ENCODE data around the gene KCNMA1.

KCNMA1 gene

DNA sequence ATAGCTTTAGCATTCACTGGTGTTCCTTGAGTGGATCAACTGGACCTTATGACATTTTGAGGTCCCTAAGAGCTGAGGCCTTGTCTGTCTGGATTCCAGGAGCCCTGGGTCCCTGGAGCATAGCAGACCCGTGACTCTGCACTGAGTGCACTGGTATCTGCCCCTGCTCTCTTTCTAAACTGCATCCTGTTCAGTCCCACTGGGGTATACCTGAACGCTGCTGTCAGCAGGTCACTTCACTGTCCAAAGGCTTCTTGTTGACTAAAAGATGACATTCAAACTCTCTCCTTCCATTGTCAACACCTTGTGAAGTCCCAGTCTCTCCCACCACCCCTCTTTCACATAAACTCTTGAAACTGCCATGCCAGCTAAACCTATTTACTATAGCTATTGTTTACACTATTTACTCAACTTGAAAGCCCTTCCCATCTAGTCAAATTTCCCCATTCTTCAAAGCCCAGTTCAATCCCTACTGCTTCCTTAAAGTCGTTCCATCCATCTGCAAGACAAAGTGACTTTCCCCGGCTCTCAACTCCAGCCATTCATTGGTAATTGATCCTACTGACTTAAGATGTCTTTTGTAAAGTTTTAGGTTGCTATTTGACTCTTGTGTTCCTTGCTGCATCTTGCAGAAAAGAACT is 523.3 kb downstream of the KCNMA1 start:
- H3K4me1 ChIP-seq (ENCODE audit: insufficient read depth, low read length), result peaks cover 47% of the 10 kb centered on the region

DNA sequence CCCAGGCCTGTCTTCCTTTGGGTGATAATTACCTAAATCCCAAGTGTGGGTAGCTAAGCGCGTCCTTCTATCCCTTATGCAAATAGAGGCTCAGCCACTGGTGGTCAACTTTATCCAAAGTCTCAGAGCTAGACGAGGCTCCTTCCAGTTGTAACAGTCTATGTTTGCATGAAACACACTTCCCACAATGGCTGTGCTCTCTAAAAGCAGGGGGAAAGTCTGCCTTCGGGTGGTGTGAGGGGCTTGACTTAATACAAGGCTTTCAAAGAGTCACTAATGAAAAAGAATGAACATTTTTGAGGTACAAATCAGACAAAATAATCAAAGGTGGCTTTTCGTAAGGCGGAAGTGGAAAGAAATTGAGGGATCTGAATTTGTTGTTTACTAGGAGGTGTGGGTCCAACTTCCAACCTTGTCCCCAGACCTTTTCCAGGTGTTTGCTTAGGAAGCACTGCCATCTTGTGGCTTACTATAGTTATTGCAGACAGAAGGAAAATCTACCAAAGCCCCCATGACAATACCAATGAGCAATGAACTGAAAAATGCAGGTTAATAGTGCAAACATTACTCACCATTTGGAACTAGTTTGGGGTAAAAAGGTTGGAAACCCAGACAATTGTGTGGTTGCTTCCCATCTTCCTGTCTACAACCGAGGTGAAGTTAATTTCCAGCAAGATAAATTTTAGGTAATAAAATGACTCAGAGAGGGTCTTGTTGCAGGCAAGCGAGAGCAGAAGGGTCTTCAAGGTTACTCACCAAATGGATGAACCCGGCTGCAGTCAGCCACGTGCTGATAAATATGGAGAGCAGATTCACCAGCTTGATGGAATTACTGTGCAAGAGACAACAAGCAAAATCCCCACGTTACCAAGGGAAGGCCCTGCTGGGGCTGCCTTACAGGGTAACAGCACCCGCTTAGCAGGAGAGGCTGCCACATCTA is 525.7 kb downstream of the KCNMA1 start:
- Histone ChIP-seq H3K9ac (ENCODE audit: low read depth, low read length) (no peak overlapping the region), H3K36me3 (ENCODE audit: insufficient read depth, low read length) (no peaks in the 10 kb centered on the region), H3K4me1 (ENCODE audit: insufficient read depth, low read length) (peaks cover 59% of the 10 kb centered on the region), H3K9me3 (ENCODE audit: control insufficient read depth, insufficient read depth, low read length) (no peaks in the 10 kb centered on the region)

More for the DNA sequence above, 523.3 kb downstream of the KCNMA1 start:
- Histone ChIP-seq H3K9ac (ENCODE audit: low read depth, low read length) (no peak overlapping the region), H3K9me3 (ENCODE audit: control insufficient read depth, insufficient read depth, low read length) (no peaks in the 10 kb centered on the region), H3K36me3 (ENCODE audit: insufficient read depth, low read length) (no peaks in the 10 kb centered on the region)

DNA sequence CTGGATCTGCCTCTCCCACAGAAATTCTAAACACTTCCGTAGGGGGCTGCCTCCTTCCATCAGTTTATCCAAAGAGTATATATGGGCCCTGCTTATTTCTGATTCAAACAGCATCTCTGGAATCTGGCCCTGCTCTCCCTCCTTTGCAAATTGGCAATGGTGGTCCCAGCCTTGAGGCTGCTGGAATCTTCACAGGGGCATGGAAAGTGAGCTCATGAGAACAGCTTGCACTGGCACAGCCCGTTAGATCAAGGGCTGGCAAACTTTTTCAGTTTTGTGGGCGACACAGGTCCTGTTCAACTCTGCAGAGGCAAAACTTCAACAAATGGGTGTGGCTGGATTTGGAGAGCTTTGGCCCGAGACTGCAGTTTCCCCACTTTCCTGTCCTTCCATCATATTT is 526.9 kb downstream of the KCNMA1 start:
- Histone ChIP-seq H3K4me1 (ENCODE audit: insufficient read depth, low read length) (peaks cover 55% of the 10 kb centered on the region), H3K9ac (ENCODE audit: low read depth, low read length) (no peak overlapping the region), H3K9me3 (ENCODE audit: control insufficient read depth, insufficient read depth, low read length) (no peaks in the 10 kb centered on the region)

DNA sequence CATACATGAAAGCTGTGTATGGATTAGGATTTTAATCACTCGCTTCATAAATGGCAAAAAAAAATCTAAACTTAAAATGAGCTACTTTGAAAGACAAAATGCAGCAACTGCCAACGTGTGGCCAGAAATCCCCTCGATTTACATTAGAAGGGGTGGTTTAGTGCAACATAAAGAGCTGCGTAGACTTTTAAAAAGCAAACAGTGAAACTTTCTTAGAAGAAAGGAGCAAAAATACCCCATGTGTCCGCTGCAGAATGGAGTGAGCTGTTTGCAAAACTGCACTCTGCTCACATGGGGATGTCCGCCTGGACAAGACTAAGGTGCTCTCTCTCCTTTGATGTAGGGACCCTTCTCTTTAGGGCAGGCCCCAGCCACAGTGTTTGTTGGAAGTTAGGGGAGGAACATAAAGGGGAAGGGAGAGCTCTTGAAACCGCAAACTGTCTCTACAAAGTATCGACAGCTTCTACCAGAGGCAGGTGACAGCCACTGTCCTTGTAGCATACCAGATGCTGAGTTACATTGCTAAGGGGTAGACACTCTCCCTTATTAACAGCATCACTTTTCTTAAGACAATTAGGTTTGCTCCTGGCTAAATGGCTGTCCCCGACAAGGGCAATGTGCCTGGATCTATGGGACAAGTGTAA is 528.1 kb downstream of the KCNMA1 start:
- H3K9me3 ChIP-seq (ENCODE audit: control insufficient read depth, insufficient read depth, low read length), result no peaks in the 10 kb centered on the region
- no peaks in the 10 kb centered on the region for H3K36me3 ChIP-seq (ENCODE audit: insufficient read depth, low read length)
- peaks cover 43% of the 10 kb centered on the region for H3K4me1 ChIP-seq (ENCODE audit: insufficient read depth, low read length)
- no peak overlapping the region for H3K9ac ChIP-seq (ENCODE audit: low read depth, low read length)

More for the DNA sequence above, 526.9 kb downstream of the KCNMA1 start:
- no peaks in the 10 kb centered on the region for H3K36me3 ChIP-seq (ENCODE audit: insufficient read depth, low read length)

DNA sequence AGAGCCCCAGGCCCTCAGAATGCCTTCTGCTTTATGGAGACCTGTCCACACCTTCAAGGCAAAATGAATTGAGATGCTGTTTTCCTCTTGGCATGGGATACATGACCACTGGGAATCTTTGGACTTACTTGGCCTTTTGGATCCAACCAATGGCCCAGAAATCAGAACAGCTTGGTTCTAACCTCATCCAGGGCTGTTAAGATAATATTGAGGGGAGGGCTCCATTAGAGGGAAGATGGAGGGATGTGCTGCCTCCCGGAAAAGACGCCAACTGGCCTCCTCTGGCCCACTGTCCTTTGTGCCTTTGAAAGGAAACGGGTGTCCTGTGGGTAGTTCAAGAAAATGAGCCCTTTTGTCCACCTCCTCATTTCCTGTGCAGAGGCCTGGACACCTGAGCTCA is 530.9 kb downstream of the KCNMA1 start:
- Histone ChIP-seq H3K9me3 (ENCODE audit: control insufficient read depth, insufficient read depth, low read length) (no peaks in the 10 kb centered on the region), H3K36me3 (ENCODE audit: insufficient read depth, low read length) (no peaks in the 10 kb centered on the region; the same call in 1 of the 2 replicates), H3K9ac (ENCODE audit: low read depth, low read length) (no peak overlapping the region), H3K4me1 (ENCODE audit: insufficient read depth, low read length) (peaks cover 32% of the 10 kb centered on the region)

DNA sequence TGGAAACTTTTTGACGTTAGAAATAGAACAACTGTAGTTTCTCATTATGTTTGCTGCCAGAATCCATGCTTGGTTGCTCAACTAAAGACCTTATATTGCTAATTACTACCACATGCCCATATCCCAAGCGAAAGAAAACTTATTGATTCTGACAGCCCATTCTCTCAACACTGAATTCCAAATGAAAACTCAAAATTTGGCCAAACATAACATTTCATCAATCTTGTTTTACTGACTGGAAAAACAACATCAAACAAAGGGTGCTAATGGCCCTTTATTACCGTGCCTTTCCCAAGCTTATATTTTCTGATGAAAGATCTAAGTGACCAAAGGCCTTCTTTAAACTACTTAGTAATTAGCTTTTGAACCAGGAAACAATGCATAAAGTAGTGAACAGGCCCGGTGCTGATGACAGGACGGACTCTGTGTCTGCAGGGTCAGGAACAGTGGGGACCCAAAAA is 531.8 kb downstream of the KCNMA1 start:
- H3K9me3 ChIP-seq (ENCODE audit: control insufficient read depth, insufficient read depth, low read length), result no peaks in the 10 kb centered on the region
- peaks cover 24% of the 10 kb centered on the region for H3K4me1 ChIP-seq (ENCODE audit: insufficient read depth, low read length)
- H3K9ac ChIP-seq (ENCODE audit: low read depth, low read length), result no peak overlapping the region
- no peaks in the 10 kb centered on the region; the same call in 1 of the 2 replicates for H3K36me3 ChIP-seq (ENCODE audit: insufficient read depth, low read length)

DNA sequence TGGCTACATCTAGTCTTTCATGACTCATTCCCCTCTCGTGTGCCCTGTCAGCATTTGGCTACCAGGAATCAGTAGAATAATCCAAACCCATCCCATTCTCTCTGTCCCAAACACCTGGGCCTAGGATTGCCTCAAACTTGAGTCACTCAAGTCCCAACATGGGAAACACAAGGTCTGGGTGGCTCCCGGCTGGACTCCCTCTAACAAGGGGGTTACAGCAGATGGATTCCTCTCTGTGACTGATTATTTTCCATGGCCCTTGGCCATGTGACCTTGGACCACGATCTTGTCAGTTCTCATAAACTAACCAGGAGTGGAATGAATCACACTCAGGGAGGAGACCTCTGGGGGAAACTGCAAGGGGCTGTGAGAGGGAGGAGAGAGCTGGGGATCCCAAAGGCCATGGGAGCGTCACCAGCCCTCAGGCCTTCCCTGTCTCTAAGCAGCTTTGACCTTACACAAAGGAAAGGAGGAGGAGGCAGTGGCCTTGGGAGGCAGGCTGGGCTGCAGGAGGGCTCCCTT is 533.1 kb downstream of the KCNMA1 start:
- no peak overlapping the region for H3K9ac ChIP-seq (ENCODE audit: low read depth, low read length)
- H3K4me1 ChIP-seq (ENCODE audit: insufficient read depth, low read length), result peaks cover 12% of the 10 kb centered on the region

DNA sequence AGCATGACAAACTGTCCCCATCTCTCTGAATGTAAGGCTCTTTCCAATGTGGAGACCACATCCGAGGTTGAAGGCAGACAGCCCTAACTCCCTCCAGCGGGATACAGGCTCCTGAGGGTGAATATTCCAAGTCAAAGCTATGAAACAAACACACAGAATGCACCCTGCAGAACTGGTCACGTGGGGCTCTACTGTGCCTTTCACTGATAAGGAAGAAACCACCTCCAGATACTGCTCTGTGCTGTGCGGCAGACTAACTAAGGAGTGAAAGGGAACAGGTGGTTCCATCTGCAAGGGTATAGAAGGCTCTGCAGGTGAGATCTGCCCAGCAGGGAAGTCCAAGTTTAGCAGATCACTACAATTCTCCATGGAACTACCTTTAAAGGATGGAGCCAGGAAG is 534.4 kb downstream of the KCNMA1 start:
- peaks cover 2% of the 10 kb centered on the region for H3K4me1 ChIP-seq (ENCODE audit: insufficient read depth, low read length)

More for the DNA sequence above, 533.1 kb downstream of the KCNMA1 start:
- no peaks in the 10 kb centered on the region for H3K9me3 ChIP-seq (ENCODE audit: control insufficient read depth, insufficient read depth, low read length)
- no peaks in the 10 kb centered on the region; the same call in 1 of the 2 replicates for H3K36me3 ChIP-seq (ENCODE audit: insufficient read depth, low read length)

DNA sequence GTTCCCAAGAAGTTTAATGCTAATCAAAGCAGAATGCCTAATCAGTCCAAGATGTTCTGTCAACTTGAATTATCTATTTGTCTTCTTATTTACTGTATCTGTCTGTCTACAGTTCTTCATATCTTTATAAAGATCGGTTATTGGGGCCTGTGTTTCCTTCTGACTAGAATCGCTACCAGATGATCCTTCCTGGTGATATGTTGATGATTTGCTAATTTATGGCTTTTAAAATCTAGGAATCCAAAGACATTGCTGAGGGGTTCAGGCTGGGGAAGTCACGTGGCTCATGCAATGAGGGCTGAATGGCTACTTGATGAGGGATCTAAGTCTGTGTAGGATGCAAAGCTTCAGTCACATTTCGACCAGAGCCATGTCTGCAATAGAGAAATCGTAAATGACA is 536.3 kb downstream of the KCNMA1 start:
- Histone ChIP-seq H3K4me1 (ENCODE audit: insufficient read depth, low read length) (no peaks in the 10 kb centered on the region; the same call in 1 of the 2 replicates), H3K36me3 (ENCODE audit: insufficient read depth, low read length) (no peaks in the 10 kb centered on the region; the same call in 1 of the 2 replicates), H3K9me3 (ENCODE audit: control insufficient read depth, insufficient read depth, low read length) (no peaks in the 10 kb centered on the region), H3K9ac (ENCODE audit: low read depth, low read length) (no peak overlapping the region)

More for the DNA sequence above, 534.4 kb downstream of the KCNMA1 start:
- Histone ChIP-seq H3K9ac (ENCODE audit: low read depth, low read length) (no peak overlapping the region), H3K9me3 (ENCODE audit: control insufficient read depth, insufficient read depth, low read length) (no peaks in the 10 kb centered on the region), H3K36me3 (ENCODE audit: insufficient read depth, low read length) (no peaks in the 10 kb centered on the region; the same call in 1 of the 2 replicates)

DNA sequence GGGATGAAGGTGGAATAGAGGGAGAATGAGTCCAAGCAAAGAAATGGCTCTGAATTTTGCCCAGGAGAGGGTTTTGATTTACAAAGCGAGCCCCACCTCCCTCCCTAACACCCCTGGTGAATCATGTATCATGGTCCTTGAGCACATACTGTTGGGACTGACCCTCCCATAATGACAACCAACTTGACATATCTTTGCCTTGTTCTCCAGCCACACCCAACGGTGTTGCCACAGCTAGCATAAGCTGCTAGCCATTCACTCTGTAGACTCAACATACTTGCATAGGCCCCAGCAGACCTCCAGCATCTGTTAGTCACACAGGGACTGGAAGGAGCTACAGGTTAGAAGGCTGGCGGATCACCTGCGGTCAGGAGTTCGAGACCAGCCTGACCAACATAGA is 538.5 kb downstream of the KCNMA1 start:
- H3K9me3 ChIP-seq (ENCODE audit: control insufficient read depth, insufficient read depth, low read length), result no peaks in the 10 kb centered on the region
- no peaks in the 10 kb centered on the region for H3K4me1 ChIP-seq (ENCODE audit: insufficient read depth, low read length)
- no peaks in the 10 kb centered on the region; the same call in 1 of the 2 replicates for H3K36me3 ChIP-seq (ENCODE audit: insufficient read depth, low read length)
- no peak overlapping the region for H3K9ac ChIP-seq (ENCODE audit: low read depth, low read length)

DNA sequence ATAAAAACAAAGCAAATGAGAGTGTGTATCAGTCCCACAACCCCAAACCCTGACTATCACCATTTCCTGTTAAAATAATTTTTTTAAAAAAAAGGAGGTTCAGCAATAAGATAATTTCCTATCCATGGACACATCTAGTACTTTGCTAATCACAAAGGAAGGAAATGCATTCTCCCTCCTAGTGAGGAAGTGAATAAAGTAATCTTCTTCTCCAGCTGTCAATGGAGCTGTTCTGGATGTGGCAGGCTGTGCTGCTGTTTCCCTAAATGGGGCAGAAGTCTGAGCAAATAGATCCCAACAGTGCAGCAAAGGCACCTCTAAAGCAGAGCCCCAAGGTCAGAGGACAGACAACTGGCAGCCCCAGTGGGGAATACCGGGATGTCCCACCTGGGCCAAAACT is 540.0 kb downstream of the KCNMA1 start:
- Histone ChIP-seq H3K36me3 (ENCODE audit: insufficient read depth, low read length) (no peaks in the 10 kb centered on the region), H3K9ac (ENCODE audit: low read depth, low read length) (no peak overlapping the region), H3K9me3 (ENCODE audit: control insufficient read depth, insufficient read depth, low read length) (no peaks in the 10 kb centered on the region), H3K4me1 (ENCODE audit: insufficient read depth, low read length) (no peaks in the 10 kb centered on the region)

DNA sequence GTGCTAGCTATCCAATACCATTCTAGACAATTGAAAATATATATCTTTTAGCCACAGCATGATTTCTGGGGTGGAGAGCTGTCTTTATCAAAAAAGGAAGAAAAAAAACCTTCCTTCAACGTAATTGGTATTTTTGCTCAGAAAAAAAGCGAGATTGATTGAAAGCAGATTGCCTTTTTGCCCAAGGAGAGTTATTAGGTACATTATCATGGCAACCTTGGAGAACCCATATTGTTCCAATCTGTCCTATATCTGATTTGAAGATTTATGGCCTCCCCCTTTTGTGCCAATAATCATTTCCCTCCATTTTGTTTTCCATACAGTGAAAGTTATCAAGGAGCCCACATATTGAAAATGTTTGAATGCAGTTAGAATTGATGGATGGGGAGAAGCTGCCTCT is 544.5 kb downstream of the KCNMA1 start:
- Histone ChIP-seq H3K4me1 (ENCODE audit: insufficient read depth, low read length) (no peaks in the 10 kb centered on the region), H3K36me3 (ENCODE audit: insufficient read depth, low read length) (no peaks in the 10 kb centered on the region), H3K9me3 (ENCODE audit: control insufficient read depth, insufficient read depth, low read length) (no peaks in the 10 kb centered on the region), H3K9ac (ENCODE audit: low read depth, low read length) (no peak overlapping the region)

DNA sequence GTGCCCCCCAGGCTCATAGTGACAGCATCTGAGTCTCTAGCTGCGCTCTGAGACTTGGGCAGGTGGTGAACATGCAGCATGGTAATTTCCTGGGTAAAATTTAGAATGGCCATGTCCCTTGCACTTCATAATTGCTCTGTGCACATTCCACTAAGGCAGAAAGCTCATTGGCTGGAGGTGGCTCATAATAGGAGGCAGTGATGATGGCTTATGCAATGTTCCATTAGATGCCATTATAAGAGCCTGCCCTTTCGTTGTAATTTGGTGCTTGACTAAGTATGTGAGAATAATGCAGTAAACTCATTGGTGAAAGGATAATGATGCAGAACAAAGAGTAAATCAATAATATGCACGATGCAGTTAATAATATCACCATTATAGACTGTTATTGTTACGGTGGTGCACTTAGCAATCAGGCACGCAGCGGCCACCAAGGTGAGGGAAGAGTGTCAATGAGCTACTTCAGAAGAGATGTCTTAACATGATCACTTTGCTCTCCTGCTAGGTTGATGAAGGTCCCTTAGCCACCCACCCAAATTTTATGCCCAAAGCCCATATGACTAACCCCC is 545.9 kb downstream of the KCNMA1 start:
- Histone ChIP-seq H3K36me3 (ENCODE audit: insufficient read depth, low read length) (no peaks in the 10 kb centered on the region), H3K9ac (ENCODE audit: low read depth, low read length) (no peak overlapping the region), H3K4me1 (ENCODE audit: insufficient read depth, low read length) (no peaks in the 10 kb centered on the region), H3K9me3 (ENCODE audit: control insufficient read depth, insufficient read depth, low read length) (no peaks in the 10 kb centered on the region)
